NCI-H1417 treated with DMSO at 0.1 percent for 48 hours (cell line): ENCODE data around the gene TMEM178A.
"Not testable (repeated sequence)": the region's sequence is repeated elsewhere in the genome, so short reads cannot be mapped to it uniquely, and the experiment has no call there.

Experiments
- DNase-seq: peaks from one replicate; lab custom pipeline; 2025; lab: John Stamatoyannopoulos, UW

Gene TMEM178A

DNA sequence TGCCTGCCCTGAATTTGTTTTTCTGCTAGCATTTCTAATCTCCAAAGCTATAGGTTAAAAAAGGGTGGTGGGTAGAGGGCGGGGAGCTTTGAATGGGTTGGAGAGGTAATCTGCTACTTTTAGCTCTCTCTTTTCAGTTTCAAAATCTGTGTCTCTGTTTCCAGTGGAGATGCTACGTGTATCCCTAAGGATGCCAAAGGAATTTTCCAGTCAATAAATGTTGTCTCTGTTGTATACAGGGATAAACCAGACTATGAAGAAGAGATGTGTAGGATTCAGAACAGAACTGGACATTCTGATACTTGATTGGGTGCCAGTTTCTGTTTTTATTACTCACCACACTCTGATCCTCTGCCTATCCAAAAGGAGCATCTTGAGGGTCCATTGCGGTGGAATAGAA, 50.1 kb downstream of the TMEM178A start:
- no peak for DNase-seq

DNA sequence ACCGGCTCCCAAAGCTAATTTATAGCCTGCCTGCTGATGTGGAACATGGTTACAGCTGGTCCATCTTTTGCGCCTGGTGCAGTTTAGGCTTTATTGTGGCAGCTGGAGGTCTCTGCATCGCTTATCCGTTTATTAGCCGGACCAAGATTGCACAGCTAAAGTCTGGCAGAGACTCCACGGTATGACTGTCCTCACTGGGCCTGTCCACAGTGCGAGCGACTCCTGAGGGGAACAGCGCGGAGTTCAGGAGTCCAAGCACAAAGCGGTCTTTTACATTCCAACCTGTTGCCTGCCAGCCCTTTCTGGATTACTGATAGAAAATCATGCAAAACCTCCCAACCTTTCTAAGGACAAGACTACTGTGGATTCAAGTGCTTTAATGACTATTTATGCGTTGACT, 51.4 kb downstream of the TMEM178A start:
- no peak for DNase-seq

DNA sequence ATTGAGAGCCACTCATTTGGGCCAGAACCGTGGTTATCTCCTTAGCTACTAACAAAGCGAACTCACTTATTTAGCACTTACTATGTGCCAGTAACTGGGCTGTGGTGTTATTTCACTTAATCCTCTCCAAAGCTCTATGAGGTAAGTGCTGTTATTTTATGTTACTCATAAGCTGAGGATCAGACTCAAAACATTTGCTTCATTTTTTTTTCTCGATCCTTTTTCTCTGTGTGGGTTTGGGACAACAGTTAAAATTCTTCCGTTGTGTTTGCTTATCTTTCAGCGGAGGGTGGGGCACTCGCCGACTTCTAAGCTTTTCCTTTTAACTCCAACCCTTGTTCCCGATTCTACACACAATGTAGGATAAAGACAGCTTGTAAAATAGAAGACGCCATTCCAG, 52.8 kb downstream of the TMEM178A start:
- DNase-seq: no peak

DNA sequence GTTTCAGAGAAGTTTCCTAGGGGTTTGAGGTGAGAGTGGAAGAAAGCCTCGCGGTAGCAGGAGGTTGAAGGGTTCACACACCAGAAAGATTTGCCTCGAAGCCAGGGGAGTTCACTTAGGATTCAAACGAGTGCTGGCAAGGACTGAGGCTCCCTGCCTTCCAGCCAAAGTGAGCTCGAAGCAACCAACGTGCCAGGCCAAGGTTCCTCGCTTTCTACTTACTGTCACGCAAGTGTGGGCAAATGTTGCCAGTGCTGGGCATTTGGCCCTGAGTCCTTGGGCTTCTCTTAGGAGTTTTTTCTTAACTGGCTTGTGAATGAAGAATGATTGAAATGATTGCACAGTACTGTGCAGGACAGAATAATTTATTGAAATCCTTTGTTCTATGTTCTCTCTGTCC, 53.6 kb downstream of the TMEM178A start:
- DNase-seq: no peak

DNA sequence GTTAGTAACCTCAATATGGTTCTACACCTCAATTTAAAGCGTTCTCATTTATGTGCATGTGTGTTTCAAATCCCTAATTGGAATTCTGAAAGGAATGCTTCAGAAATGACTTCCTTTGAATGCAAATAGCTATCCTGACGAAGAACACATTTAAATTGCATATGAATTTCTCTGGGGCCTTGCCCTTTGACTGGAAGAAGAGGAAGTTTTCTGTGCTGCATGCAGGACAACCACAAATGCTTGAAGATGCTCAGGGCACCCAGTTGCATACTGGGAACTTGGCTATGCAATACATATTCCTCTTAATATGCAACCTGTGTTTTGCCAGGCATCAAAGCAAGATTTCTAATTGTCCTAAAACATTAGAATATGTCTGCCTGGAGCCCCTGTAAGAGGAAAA, 55.3 kb downstream of the TMEM178A start:
- no peak for DNase-seq

DNA sequence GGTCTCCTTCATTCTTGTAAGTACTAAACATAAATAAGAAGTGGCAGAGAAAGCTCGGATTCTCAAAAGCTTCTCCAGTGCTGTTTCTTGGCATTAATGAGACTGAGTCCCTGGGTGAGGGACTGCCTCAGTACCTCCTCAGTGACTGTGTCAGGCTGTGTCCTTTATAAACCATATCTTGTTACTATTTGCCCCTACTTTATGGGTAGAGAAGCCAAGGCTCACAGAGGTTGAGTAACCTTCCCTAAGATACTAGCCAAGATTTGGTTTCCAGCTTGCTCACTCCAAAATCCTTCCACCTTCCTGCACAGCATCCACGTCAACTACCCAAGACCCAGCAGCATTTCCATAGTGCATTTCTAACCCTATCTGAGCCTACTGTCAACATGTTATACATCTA, 57.8 kb downstream of the TMEM178A start:
- no peak for DNase-seq

DNA sequence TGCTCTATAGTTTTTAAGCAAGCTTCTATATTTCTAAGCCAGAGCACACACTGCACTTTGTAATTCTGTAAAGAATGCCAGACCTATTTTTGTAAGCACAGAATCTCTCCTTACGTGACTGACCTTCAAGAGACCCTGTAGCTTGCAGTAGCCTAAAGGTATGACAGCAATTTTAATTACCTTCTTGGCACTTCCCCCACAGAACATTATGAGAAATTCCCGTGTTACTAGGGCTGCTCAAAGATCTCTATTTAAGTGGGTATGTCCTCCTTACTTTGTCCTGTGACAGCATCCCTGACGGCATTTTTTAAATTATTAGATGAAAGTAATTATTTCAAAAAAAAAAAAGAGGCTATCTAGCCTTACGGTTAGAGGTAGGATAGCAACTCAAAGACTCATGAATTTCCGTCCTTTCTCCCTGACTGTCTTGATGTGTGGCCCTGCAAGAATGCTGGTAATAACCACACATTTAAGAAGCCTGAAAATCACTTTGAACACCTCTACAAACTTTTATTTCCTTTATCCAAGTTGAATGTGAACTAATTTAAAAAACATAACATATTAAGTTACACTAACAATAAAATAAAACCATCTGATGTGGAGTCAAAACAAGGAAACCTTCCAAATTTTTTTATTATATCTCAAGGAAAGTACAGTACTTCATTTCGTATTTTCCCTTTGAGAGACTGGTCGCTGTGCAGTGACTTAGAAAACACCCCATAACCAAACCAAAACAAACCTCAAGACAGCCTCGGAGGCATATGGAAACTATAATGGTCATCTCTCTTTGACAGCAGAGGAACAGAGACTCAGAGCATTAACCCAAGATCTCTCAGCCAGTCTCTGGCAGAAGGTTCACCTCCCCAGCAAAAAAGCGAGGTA, 58.5 kb downstream of the TMEM178A start:
- DNase-seq: no peak

DNA sequence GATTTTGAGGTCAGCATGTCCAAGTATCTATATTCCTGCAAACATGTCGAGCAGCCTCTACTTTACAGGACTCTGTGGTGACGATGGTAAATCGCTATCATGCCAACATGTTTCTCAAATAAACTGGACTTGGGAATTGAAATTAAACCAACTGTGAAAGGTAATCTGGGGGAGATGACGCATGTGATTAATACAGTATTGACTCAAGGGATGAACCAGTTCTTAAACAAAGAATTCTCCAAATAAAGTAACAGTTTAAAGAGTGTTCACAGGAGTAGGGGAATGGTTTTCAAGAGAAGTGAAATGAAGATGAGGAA, 59.1 kb downstream of the TMEM178A start:
- DNase-seq: no peak

DNA sequence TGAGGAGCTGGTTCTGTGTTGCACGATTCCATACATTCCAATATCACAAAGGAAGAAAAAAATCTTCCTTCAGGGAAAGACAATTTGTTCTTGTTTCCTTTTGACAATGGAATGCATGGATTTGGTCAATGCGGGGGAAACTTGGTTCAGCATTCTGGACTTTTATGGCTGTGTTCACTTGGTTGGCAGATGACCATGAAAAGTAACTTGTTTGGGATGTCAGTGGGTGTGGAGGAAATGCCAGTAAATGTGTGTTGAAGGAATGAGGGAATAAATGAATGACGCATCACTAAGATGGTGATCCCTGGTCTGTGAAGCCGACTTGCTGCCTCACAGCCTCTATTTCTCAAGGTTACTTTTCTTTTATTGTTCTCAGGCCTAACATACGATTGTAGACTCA, 59.7 kb downstream of the TMEM178A start:
- no peak for DNase-seq

DNA sequence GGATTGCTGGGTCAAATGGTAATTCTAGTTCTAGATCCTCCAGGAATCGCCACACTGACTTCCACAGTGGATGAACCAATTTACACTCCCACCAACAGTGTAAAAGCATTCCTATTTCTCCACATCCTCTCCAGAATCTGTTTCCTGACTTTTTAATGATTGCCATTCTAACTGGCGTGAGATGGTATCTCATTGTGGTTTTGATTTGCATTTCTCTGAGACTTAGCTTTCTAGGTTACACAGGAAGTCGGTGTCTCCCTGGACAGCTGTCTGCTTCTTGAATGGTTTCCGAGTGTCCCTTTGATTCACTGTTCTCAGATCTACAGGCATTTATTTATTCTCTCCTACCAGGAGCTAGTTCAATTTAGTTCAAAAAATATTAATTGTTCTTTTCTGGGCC, 62.4 kb downstream of the TMEM178A start:
- DNase-seq: not testable (repeated sequence)

DNA sequence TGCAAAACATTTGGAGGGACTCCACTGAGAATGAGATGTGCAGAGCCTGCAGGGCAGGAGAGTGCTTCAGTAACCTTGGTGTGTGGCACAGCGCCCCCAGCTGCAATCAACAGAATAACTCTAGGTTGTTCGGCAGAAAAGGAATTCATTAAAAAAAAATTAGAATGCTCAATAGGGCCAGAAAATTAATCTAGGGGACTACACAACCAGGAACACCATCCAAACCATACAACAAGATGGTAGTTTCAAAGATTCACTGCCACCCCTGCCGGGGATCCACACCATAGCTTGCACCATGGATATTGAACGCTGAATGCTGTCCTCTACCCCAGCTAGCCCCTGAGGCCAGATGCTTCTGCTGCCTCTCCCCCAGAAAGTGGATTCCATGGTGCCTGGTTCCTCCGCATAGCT, 63.2 kb downstream of the TMEM178A start:
- no peak for DNase-seq

DNA sequence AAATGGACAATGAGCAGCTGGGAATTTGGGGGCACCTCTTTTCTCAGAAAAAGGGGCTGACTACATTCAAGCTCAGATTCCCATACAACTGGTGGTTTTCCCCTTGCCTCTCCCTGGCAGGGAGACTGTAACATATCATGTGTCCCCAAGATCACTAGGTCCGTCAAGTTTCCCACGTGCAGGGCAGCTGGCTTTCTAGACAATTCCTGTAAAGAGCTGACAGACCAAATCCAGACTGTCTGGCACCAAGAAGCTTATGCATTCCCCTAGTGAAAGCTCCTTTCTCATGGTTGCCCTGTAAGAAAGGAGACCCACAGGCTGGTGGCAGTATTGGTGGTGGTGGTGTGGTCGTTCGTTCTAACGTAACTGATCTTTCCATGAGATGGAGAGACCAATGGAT, 64.6 kb downstream of the TMEM178A start:
- no peak for DNase-seq

DNA sequence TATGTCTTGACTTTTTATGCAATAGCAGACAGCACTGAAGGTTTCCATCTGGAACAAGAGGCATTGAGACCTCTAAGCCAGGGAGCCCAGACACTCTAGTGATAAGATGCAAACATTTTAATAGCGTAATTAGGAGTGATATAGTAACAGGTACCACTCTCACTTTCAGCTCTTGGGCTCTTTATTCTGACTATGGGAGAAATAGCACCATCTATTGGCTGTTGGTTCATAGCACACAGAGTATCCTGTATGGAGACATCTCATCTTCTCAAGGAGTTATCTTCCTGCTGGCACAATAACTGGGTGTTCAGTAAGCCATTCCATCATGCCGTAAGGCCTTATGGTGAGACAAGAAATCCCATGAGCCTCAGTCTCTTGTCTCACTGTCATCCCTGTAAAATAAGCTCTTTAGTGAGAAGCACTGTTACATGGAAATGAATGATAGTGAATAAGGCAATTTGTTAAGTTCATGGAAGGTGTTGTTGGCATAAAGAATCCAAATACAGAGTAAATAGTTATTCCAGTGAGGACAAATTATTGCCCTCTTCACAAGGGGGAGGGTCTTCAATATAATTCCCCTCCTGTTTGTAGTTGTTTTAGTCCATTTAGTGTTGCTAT, 65.1 kb downstream of the TMEM178A start:
- no peak for DNase-seq

DNA sequence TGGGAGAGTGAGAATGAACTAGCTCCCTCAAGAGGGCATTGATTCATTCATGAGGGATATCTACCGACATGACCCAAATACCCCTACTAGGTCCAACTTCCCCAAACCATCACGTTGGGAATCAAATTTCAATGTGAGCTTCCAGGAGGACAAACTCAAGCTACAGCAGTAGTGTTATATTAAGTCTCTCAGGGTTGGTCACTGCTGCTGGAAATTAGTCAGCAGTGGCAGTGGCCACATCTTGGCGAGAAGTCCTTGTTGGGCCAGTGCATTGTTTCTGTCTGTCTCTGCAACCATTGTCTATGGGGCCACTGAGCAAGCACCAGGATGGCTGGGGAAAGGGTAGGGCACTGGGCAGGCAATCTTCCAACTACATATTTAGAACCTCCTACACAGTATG, 65.8 kb downstream of the TMEM178A start:
- DNase-seq: no peak

DNA sequence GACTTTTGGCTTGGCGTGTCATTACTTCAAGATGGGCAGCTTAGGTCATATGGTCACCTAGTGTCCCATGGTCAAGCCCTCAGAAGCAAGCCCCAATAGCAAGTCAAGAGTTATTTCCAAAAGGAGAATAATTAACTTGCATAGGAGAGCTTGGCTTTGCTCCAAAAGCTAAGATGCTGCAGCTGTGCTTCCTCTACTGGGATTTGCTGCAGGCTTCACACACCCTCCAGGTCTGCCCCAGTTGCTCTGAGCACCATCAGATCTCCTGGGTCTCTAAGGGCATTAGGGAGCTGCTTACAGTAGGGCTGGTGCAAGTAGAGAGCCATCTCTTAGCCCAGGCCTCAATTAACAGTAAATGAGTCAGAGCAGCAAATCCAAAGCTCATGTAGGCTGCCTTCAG, 66.8 kb downstream of the TMEM178A start:
- no peak for DNase-seq

DNA sequence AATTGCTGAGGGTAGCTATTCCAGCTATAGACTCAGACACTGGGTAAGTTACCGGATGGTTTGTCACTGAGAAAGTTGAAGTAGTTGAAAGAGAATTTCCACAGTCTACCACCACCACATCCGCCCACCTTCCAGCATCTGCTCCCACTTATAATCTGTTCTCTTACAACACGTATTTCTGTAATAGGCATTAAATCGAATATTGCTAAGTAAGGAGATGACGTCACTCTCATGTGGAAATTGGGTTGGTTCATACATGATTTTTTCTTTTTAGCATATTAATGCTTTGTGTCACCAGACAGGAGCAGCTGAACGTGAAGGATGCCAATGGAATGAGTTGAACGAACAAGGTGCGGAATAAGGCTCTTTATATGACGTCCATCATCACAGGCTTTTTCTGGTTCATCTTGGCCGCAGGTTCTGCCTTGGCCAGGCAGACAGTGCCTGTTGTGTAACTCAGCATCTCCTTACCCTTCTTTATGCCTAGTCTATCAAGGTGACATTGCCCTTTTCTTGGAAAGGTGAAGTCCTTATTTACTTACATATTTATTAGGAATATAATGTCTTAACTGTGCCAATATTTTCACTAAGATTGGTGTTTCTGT, 67.5 kb downstream of the TMEM178A start:
- no peak for DNase-seq

DNA sequence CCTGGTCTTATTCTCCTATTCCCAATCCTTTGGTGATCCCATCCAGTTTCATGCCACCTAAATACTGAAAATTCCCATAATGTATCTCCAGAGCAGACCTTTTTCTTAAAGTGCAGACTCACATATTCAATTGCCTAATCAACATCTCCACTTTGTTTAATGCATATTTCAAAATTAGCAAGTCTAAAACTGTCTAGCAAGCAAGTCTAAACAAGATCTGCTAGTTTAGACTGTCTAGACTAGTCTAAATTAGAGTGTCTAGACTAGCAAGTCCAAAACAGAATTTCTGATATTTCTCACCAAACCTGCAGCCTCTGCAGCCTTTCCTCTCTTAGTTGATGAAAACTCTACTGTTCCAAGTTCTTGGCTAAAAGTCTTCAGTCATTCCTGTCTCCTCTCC, 68.7 kb downstream of the TMEM178A start:
- no peak for DNase-seq

DNA sequence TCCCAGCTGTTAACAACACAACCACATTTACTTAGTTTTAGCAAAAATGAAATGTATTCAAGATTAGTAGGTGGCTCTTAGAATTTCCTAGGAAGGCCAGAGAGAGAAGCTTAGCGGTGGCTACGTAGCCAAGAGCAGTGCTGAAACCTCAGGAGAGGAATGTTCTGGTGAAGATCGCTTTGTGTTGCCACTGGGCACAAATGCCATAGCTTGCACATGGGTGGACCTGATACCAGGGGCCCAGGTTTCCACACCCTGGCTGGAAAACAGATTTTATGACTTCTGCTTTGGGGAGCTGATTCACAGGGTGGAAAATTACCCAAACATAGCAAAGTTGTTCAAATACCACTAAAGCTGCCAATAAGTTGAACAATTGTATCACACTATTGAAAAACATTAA, 69.9 kb downstream of the TMEM178A start:
- no peak for DNase-seq

DNA sequence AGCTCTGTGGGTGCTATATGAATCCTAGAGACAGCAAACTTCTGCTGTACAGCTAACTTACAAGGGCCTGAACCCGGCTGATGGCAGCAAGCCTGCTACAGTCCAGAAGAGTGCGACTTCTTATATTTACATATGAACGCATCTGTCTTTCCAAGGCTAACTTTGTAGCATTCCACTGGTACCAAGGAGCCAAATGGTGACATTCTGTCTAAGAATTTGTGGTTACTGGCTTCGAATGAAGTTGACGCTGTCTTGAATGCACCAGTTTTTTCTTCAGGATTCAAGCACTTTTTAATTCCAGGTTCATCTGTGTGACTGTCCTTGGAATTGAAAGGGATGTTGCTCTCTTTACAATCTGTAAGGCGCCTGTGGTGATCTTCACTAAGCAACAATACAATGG, 70.9 kb downstream of the TMEM178A start:
- no peak for DNase-seq

DNA sequence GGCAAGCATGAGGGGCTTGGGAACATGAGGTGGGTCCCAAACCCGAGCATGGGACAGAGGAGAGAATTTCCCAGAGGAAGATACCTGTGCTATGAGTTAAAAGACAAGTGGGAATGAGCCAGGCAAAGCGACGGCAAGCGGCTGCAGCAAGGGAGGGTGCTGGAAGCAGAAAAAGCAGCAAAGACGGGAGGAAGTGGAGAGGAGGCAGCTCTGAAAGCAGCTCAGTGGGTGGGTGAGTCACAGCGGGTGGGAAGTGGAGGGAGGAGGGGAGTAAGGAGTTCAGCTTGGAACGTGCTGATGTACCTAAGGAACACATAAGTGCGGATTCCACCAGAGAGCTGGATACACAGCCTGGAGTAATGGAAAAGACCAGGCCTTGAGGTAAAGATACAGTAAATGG, 71.9 kb downstream of the TMEM178A start:
- no peak for DNase-seq

DNA sequence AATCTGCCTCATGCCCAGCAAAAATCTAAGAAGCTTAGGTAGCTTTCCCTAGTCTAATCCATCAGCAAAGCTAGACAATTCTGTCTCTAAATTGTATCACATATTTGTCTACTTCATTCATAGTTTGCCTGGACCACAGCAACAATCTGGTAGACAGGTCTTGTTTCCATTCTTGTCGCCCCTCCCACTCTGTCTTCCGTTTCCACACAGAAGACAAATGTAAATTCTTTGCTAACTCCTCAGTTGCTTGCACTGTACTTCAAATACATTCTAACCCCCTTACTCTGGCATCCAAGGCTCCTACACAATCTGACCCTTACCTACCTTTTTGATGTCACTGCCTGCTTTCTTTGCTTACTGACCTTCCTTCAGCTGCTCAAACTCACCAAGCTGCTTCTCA, 73.2 kb downstream of the TMEM178A start:
- no peak for DNase-seq

DNA sequence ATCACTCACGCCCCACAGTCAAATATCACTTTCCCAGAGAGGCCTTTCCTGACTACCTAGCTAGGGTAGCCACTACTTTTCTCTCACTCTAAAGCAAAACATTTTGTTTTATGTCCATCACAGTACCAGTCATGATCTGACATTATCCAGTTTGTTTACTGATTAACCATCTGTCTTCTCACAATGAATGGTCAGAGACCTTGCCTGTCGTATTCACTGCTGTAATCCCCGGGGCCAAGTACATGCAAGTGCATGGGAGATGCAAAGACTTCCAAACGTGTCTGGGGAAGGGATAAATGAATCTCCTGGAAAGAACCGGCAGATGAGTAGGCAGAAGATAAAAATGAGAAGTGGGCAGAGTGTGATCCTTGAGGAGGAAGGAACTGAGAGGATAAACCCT, 73.7 kb downstream of the TMEM178A start:
- no peak for DNase-seq

DNA sequence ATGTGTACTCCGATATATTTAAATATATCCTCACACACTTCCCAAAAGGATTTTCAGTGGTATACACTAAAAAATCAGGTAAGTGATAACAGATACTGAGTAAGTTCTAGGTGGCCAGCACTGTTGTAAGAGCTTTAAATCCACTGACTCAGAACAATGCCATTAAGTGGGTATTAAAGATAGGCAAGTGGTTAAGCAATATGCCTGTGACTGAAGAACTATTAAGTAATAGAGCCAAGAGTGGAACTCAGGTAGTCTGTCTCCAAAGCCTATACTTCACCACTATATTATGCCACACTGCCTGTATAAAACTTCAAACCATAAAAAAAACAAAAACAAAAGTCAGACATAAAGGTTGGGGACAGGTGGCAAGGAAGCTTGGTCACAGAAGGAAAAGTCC, 76.2 kb downstream of the TMEM178A start:
- DNase-seq: no peak
